HTERT RPE-1 (cell line): ENCODE data around the gene CCS.
"Not testable (repeated sequence)": the region's sequence is repeated elsewhere in the genome, so short reads cannot be mapped to it uniquely, and the experiment has no call there.

Source experiments
- in situ Hi-C: fragments of 300-500 bp; cut with MboI; formaldehyde crosslinking; loops from 4 replicates; pipeline ENCODE4 v1.14.3; 2020; ENCODE audit warnings: low sequenced_read_pairs

The CCS gene

GRCh38 chr11:66561178-66561974 lies 31.6 kb upstream of the CCS start:
- in situ Hi-C loops, result no loop called here

GRCh38 chr11:66561975-66562248 lies 31.1 kb upstream of the CCS start:
- in situ Hi-C loops, result no loop called here

- in situ Hi-C loops, result no loop called here
These were observed 30.7 kb upstream of the CCS start for GRCh38 chr11:66562275-66562674.

- in situ Hi-C loops, result no loop called here
These were observed 29.9 kb upstream of the CCS start for GRCh38 chr11:66562907-66563583.

GRCh38 chr11:66563832-66564231 lies 29.2 kb upstream of the CCS start:
- in situ Hi-C loops, result no loop called here

GRCh38 chr11:66564538-66564937 lies 28.4 kb upstream of the CCS start:
- in situ Hi-C loops, result no loop called here

GRCh38 chr11:66564984-66565383 lies 28.0 kb upstream of the CCS start:
- in situ Hi-C loops, result no loop called here

- in situ Hi-C loops, result no loop called here
These were observed 26.8 kb upstream of the CCS start for GRCh38 chr11:66566221-66566620.

GRCh38 chr11:66567787-66568123 lies 25.2 kb upstream of the CCS start:
- in situ Hi-C loops, result no loop called here

GRCh38 chr11:66568124-66568916 lies 24.7 kb upstream of the CCS start, which contains the start of gene CTSF:
CTSF (minus strand) TSS chr11:66568606; CDS start chr11:66568486, 120 bp downstream.
- in situ Hi-C loops, result no loop called here

GRCh38 chr11:66569076-66569475 lies 23.9 kb upstream of the CCS start:
- in situ Hi-C loops, result no loop called here

GRCh38 chr11:66570079-66570849 lies 22.7 kb upstream of the CCS start:
- in situ Hi-C loops, result no loop called here

GRCh38 chr11:66570850-66571180 lies 22.2 kb upstream of the CCS start:
- in situ Hi-C loops, result no loop called here

- in situ Hi-C loops, result no loop called here
These were observed 13.9 kb upstream of the CCS start for GRCh38 chr11:66579017-66579606.

- in situ Hi-C loops, result no loop called here
These were observed 12.2 kb upstream of the CCS start for GRCh38 chr11:66580803-66581202.

- in situ Hi-C loops, result no loop called here
These were observed 11.7 kb upstream of the CCS start for GRCh38 chr11:66581261-66581660.

GRCh38 chr11:66582565-66583147 lies 10.3 kb upstream of the CCS start:
- in situ Hi-C loops, result not testable (repeated sequence)

- in situ Hi-C loops, result not testable (repeated sequence)
These were observed 7.5 kb upstream of the CCS start for GRCh38 chr11:66585447-66585846.

GRCh38 chr11:66586136-66586535 lies 6.8 kb upstream of the CCS start:
- in situ Hi-C loops, result no loop called here

GRCh38 chr11:66589315-66589714 lies 3.7 kb upstream of the CCS start:
- in situ Hi-C loops, result not testable (repeated sequence)
